Measurements from ENCODE around the gene ZNF789.
"Not testable (repeated sequence)": the region's sequence is repeated elsewhere in the genome, so short reads cannot be mapped to it uniquely, and the experiment has no call there.

Gene ZNF789

GRCh38 chr7:99472561-99473314, at the start of gene ZNF789:
Gene ZNF789 (plus strand): TSS chr7:99472890. CDS start chr7:99476457, 3,567 bp downstream.
- DNase-seq (ENCODE audit: low read depth, low spot score) = peak; percentile 97

DNA sequence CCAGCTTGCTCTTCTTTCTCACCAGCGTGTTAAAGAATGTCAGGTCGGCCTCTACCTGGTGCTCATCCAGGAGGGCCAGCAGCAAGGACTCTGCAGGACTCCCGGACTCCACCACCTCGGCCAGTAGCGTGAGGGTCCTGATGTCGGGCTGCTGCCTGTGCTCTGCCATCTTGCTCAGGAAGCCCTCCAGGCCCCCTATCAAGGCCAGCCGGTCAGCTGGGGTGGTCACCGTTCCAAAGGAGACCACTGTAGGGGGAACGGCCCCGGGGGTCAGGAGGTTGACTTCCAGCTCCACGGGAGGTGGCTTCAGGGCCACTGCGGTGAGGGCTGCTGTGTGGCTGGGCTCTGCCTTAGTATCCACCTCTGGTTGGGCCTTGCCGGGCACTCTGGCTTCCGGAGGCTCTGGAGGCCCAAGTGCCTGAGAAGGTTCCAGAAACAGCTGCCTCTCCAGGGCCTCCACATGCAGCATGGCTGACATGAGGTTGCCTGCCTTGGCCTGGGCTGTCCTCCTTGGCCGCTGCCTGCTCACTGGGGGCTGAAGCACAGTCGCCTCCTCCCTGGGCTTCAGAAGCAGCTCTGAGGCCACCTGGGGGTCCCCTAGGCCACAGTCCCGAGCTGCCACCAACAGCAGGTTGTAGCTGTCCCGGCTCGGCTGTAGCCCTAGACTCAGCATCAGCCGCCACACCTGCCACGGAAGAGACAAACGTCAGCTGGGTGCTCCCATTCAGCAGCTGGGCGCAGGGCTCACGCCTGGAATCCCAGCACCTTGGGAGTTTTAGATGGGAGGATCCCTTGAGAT, 47.6 kb upstream of the ZNF789 start:
- DNase-seq (ENCODE audit: low read depth, low spot score) = no peak

GRCh38 chr7:99428972-99429566, 43.6 kb upstream of the ZNF789 start:
- no peak for DNase-seq (ENCODE audit: low read depth, low spot score)

DNA sequence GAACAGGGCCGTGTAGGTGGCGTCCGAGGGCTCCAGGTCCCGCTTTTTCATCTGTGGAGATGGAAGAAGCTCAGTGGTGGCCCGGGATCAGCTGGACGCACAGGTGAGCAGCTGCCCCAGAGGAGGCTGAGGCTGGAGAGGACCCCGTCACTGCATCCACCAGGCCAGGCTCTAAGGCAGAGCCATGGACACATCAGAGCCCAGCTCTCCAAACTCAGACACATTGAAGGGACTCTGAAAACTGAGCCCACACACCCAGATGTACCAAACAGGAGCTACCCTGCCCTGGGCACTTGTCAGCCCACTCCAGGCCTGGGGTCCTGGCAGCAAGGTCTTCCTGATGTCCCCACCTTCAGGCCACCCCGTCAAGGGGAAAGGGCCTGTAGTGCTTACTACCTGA, 42.9 kb upstream of the ZNF789 start:
- DNase-seq (ENCODE audit: low read depth, low spot score) = no peak

DNA sequence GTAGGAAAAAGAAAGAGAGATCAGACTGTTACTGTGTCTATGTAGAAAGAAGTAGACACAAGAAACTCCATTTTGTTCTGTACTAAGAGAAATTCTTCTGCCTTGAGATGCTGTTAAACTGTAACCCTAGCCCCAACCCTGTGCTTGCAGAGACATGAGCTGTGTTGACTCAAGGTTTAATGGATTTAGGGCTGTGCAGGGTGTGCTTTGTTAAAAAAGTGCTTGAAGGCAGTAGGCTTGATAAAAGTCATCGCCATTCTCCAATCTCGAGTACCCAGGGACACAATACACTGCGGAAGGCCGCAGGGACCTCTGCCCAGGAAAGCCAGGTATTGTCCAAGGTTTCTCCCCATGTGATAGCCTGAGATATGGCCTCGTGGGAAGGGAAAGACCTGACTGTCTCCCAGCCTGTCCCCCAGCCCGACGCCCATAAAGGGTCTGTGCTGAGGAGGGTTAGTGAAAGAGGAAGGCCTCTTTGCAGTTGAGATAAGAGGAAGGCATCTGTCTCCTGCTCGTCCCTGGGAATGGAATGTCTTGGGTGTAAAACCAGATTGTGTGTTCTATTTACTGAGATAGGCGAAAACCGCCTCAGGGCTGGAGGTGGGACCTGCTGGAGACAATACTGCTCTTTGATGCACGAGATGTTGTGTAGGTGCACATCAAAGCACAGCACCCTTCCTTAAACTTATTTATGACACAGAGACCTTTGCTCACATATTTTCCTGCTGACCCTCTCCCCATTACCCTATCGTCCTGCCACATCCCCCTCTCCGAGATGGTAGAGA, 40.7 kb upstream of the ZNF789 start:
- not testable (repeated sequence) for DNase-seq (ENCODE audit: low read depth, low spot score)

- DNase-seq (ENCODE audit: low read depth, low spot score) = no peak
Measured at GRCh38 chr7:99433158-99433557, 39.5 kb upstream of the ZNF789 start.

- DNase-seq (ENCODE audit: low read depth, low spot score) = no peak
Measured at GRCh38 chr7:99437946-99438572, 34.6 kb upstream of the ZNF789 start.

DNA sequence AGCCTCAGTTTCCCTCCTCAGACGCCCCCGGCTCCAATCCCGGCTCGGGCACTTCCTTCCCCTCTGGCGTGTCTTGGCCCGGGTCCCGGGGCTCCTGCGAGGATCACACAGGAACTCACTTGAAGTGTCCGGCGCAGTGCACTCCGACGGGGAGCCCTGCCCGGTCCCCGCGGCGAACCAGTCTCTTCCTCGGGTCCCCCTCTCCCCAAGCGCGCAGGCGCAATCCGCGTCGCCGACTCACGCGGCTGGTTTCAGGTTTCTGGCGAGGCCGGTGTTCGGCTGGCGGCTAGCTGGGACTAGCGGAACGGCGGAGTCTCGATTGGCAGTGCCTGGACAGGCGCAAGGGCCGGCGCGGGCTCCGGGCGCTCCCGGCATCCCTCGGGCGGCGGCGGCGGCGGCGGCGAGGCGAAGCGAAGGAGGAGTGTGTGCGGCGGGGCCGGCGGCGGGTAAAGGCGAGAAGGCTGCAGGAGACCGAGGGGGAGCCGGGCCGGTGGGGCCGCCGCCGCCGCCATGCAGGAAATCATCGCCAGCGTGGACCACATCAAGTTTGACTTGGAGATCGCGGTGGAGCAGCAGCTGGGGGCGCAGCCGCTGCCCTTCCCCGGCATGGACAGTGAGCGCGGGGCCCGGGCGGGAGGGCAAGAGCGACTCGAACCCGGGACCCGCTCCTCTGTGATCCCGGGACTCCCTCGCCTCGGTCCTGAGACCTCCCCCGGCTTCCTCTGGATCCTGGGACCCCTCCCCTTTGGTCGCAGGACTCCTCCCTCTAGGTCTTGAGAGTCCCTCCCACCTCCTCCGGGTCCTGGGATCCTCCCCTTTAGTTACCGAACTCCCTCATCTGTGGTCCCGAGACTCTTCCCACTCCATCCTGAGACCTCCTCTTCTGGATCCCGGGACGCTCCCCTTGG, 33.9 kb upstream of the ZNF789 start, which contains the start of the genes CPSF4 and PTCD1:
Gene CPSF4 (plus strand): TSS at position 371 of the 908 bp plus-strand sequence. CDS start 140 bp downstream, at position 511.
Gene PTCD1 (minus strand): TSS at position 226 of the 908 bp plus-strand sequence. CDS start 3,556 bp downstream, outside the sequence.
- peak; percentile 82 for DNase-seq (ENCODE audit: low read depth, low spot score)

- no peak for DNase-seq (ENCODE audit: low read depth, low spot score)
Measured at GRCh38 chr7:99440195-99440594, 32.5 kb upstream of the ZNF789 start.

- no peak for DNase-seq (ENCODE audit: low read depth, low spot score)
Measured at GRCh38 chr7:99446096-99446495, 26.6 kb upstream of the ZNF789 start.

DNA sequence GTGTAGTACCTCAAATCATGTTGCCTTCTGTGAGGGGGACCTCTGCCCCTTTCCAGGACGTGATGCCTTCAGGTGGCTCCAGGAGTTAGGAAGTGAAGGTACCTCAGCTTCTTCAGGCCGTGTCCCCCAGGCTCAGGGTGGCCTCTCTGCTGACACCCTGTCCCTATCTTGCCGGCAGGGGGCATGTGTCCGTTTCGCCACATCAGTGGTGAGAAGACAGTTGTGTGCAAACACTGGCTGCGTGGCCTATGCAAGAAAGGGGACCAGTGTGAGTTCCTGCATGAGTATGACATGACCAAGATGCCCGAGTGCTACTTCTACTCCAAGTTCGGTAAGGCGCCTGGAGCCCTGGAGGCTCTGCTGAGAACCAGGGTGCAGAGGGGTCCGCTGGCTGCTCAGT, 24.7 kb upstream of the ZNF789 start:
- no peak for DNase-seq (ENCODE audit: low read depth, low spot score)

GRCh38 chr7:99448855-99449254, 23.8 kb upstream of the ZNF789 start:
- DNase-seq (ENCODE audit: low read depth, low spot score) = no peak

DNA sequence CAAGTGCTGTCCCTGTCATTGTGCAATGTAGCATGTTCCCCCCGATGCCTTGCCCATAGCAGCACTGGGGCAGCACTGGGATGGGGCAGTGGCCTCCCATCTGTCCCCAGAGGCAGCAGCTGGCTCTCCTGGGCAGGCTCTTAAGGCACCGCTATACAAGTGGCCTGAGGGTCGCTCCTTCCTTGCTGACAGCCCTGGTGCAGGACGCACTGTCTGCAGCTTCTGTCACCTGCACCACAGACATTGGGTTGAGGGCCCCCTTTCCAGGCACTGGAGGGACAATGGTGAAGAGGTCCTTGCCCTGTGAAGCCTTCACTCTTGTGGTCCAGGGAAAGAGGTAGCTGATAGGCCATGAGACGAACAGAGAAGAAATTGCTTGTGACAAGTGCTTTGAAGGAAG, 23.4 kb upstream of the ZNF789 start:
- DNase-seq (ENCODE audit: low read depth, low spot score) = no peak

GRCh38 chr7:99451936-99452335, 20.8 kb upstream of the ZNF789 start:
- no peak for DNase-seq (ENCODE audit: low read depth, low spot score)

- DNase-seq (ENCODE audit: low read depth, low spot score) = no peak
Measured at GRCh38 chr7:99452541-99452940, 20.1 kb upstream of the ZNF789 start.

- no peak for DNase-seq (ENCODE audit: low read depth, low spot score)
Measured at GRCh38 chr7:99453105-99453504, 19.6 kb upstream of the ZNF789 start.

- no peak for DNase-seq (ENCODE audit: low read depth, low spot score)
Measured at GRCh38 chr7:99455874-99456273, 16.8 kb upstream of the ZNF789 start.

DNA sequence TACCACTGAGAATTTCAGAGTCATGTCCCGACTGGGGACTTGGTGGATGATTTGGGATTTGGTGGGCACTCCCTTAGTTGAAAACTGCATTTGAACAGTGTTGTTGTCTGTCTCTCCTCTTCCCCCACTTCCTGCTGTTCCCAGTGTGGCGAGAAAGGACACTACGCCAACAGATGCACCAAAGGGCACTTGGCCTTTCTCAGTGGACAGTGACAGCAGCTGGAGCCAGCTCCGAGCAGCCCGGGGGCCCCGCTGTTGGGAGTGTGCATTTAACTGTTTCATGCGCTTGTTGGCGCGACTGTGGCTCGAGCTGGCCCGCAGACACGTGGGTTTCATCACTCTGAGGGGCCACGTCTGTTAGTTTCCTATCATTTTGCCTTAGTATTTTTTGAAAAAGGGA, 16.4 kb upstream of the ZNF789 start:
- DNase-seq (ENCODE audit: low read depth, low spot score) = no peak

DNA sequence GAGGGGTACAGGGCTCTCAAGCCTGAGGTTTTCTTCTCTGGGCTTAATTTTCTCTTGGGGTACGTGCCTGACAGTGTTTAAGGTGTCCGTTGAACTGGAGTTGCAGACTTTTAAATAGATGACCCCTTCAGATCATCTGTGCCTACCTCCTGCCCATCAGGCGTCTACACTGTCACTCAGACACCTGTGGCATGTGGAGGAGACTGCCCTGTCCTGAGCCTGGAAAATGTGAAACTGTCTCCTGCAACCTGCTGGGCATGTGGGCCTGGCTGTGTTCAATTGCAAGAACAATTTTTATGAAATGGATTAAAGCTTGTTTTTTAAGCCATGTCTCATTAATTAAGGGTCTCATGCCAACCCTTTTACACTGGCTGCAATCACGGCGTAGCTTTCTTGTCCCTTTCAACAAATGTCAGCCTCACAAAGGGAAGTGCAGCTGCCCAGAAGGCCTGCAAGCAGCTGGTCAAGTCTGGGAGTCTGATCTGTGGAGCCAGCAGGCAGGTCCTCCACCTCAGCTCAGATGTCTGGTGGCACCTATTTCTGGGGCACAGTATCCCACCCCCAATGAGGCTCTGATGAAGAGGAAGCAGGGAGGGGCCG, 15.5 kb upstream of the ZNF789 start:
- no peak for DNase-seq (ENCODE audit: low read depth, low spot score)

Measured in activated naive CD8-positive, alpha-beta T cell treated with anti-CD3 and anti-CD28 coated beads, Interleukin-2, amount 50 U/mL, for 16 hours (primary cell).